ENCODE data around the gene PPP1R9A.

- TF ChIP-seq SP1 (IDR thresholded peaks at IDR 0.05), result no peak
- TF ChIP-seq NFRKB (IDR thresholded peaks at IDR 0.05), result no peak
- no peak for TF ChIP-seq CTBP1 (IDR thresholded peaks at IDR 0.05; ENCODE audit: borderline replicate concordance)
- TF ChIP-seq ARNT (IDR thresholded peaks at IDR 0.05), result no peak
- TF ChIP-seq FOXK2 (IDR thresholded peaks at IDR 0.05), result no peak
- no peak for TF ChIP-seq FOXM1 (IDR thresholded peaks at IDR 0.05; ENCODE audit: borderline replicate concordance)
- TF ChIP-seq SUZ12 (IDR thresholded peaks at IDR 0.05), result no peak
- TF ChIP-seq TARDBP (IDR thresholded peaks at IDR 0.05), result no peak
- no peak for TF ChIP-seq BHLHE40 (IDR thresholded peaks at IDR 0.05; ENCODE audit: borderline replicate concordance)
- TF ChIP-seq LEF1 (IDR thresholded peaks at IDR 0.05; ENCODE audit: borderline replicate concordance), result no peak
- no peak for TF ChIP-seq FOXA1 (IDR thresholded peaks at IDR 0.05)
- TF ChIP-seq PKNOX1 (IDR thresholded peaks at IDR 0.05), result no peak
Measured at GRCh38 chr7:95155965-95156364, 248.6 kb downstream of the PPP1R9A start.

All from HEK293T (cell line).